Measurements from ENCODE around the gene C10orf105.

Gene C10orf105

DNA sequence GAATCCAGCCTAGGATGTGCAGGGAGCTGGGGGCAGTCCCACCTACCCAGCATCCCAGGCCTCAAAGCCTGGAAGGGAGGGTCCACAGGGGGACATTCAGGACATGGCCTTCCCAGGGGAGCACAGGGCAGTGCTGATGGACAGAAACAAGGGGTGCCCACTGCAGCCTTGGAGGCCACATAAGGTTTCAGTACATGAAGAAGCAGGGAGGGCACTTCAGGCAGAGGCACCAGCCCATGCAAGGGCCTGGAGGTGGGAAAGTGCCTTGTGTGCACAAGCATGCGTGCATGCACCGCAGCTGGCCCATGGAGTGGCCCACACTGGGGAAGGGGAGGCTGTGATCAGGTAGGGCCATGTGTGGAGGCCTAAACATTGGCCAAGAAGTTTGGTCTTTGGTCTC lies 9.1 kb downstream of the C10orf105 start:
- Histone ChIP-seq H3K9me3 (ENCODE audit: control insufficient read depth, low read length) (no peaks in the 10 kb centered on the region), H3K27me3 (replicated peaks; ENCODE audit: control insufficient read depth, insufficient read depth, low read length, poor library complexity, severe bottlenecking) (no peaks in the 10 kb centered on the region), H3K4me3 (ENCODE audit: insufficient read depth, low read depth, low read length, poor library complexity, severe bottlenecking) (no peak overlapping the region), H3K27ac (ENCODE audit: insufficient read depth, low read length, poor library complexity, severe bottlenecking) (no peak overlapping the region), H3K4me1 (ENCODE audit: control insufficient read depth, insufficient read depth, low read length, poor library complexity, severe bottlenecking) (peaks cover 47% of the 10 kb centered on the region), H3K36me3 (ENCODE audit: control insufficient read depth, insufficient read depth, low read length) (no peaks in the 10 kb centered on the region)
- DNase-seq = no peak

DNA sequence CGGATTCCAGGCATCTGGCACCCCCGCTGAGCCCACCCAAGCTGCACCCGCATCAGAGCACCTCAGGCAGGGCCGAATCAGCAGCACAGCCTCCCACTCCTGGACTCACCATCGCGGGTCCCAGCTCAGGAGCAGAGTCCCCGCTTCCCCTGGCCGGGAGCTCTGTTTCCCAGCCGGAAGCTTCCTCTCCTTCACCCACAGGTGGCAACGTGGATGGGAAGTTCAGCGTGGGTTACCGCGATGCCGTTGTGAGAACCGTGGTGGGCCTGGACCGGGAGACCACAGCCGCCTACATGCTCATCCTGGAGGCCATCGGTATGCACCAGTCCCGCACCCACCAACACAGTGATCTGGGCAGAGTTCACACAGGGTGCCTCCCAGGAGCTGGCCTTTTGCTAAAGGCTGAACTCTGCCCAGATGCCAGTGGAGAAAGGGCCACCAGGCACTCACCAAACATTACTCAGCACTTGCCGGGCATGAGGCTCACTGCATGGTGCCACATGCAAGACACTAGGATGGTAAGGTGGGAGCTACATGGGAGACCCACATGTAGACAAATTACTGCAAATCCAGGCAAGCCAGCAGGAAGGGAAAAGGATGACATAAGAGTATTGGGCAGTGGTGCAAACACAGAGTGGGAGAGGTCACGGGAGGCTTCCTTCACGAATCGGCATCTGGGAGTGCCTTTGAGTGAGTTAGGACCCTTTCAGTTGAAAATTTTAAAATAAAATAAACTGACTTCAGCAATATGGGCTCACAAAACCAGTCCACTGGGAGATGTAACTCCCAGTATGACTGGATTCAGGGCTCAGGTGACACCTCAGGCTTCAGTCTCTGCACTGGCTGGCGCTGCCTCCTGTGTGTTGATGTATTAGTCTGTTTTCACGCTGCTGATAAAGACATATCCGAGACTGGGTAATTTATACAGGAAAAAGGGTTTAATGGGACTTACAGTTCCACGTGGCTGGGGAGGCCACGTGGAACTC lies 10.4 kb downstream of the C10orf105 start:
- no peaks in the 10 kb centered on the region for H3K36me3 ChIP-seq (ENCODE audit: control insufficient read depth, insufficient read depth, low read length)
- peaks cover 34% of the 10 kb centered on the region for H3K4me1 ChIP-seq (ENCODE audit: control insufficient read depth, insufficient read depth, low read length, poor library complexity, severe bottlenecking)
- DNase-seq = no peak
- no peak overlapping the region for H3K4me3 ChIP-seq (ENCODE audit: insufficient read depth, low read depth, low read length, poor library complexity, severe bottlenecking)
- H3K9me3 ChIP-seq (ENCODE audit: control insufficient read depth, low read length) = no peaks in the 10 kb centered on the region
- H3K27me3 ChIP-seq (replicated peaks; ENCODE audit: control insufficient read depth, insufficient read depth, low read length, poor library complexity, severe bottlenecking) = no peaks in the 10 kb centered on the region
- H3K27ac ChIP-seq (ENCODE audit: insufficient read depth, low read length, poor library complexity, severe bottlenecking) = no peak overlapping the region

DNA sequence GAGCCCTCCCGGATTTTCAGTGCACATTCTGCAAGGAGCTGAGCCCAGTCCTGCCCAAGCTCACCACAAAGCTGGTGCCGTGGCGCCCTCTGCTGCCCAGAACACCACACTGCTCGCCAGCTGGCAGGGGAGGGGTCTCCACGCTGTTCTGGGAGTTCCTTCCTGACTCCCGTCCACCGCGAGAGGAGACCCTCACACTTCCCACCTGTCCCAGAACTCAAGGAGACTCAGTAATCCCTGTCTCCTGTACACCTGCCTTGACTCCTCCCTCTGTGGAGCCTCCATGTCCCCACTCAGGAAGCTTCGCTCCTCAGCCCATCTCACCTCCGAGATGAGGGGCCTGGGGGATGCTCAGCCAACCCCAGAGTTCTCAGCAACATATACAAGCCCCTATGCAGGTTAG lies 11.3 kb downstream of the C10orf105 start:
- Histone ChIP-seq H3K27ac (ENCODE audit: insufficient read depth, low read length, poor library complexity, severe bottlenecking) (no peak overlapping the region), H3K4me3 (ENCODE audit: insufficient read depth, low read depth, low read length, poor library complexity, severe bottlenecking) (no peak overlapping the region), H3K4me1 (ENCODE audit: control insufficient read depth, insufficient read depth, low read length, poor library complexity, severe bottlenecking) (peaks cover 25% of the 10 kb centered on the region), H3K36me3 (ENCODE audit: control insufficient read depth, insufficient read depth, low read length) (no peaks in the 10 kb centered on the region), H3K9me3 (ENCODE audit: control insufficient read depth, low read length) (no peaks in the 10 kb centered on the region), H3K27me3 (replicated peaks; ENCODE audit: control insufficient read depth, insufficient read depth, low read length, poor library complexity, severe bottlenecking) (no peaks in the 10 kb centered on the region)
- peak; percentile 25 to 42 (median 36) for DNase-seq

- no peak overlapping the region for H3K27ac ChIP-seq (ENCODE audit: insufficient read depth, low read length, poor library complexity, severe bottlenecking)
- H3K27me3 ChIP-seq (replicated peaks; ENCODE audit: control insufficient read depth, insufficient read depth, low read length, poor library complexity, severe bottlenecking) = no peaks in the 10 kb centered on the region
- no peak for DNase-seq
- H3K4me3 ChIP-seq (ENCODE audit: insufficient read depth, low read depth, low read length, poor library complexity, severe bottlenecking) = no peak overlapping the region
- H3K4me1 ChIP-seq (ENCODE audit: control insufficient read depth, insufficient read depth, low read length, poor library complexity, severe bottlenecking) = peaks cover 16% of the 10 kb centered on the region
- no peaks in the 10 kb centered on the region for H3K36me3 ChIP-seq (ENCODE audit: control insufficient read depth, insufficient read depth, low read length)
- no peaks in the 10 kb centered on the region for H3K9me3 ChIP-seq (ENCODE audit: control insufficient read depth, low read length)
These were observed 12.3 kb downstream of the C10orf105 start for GRCh38 chr10:71707240-71707789.

DNA sequence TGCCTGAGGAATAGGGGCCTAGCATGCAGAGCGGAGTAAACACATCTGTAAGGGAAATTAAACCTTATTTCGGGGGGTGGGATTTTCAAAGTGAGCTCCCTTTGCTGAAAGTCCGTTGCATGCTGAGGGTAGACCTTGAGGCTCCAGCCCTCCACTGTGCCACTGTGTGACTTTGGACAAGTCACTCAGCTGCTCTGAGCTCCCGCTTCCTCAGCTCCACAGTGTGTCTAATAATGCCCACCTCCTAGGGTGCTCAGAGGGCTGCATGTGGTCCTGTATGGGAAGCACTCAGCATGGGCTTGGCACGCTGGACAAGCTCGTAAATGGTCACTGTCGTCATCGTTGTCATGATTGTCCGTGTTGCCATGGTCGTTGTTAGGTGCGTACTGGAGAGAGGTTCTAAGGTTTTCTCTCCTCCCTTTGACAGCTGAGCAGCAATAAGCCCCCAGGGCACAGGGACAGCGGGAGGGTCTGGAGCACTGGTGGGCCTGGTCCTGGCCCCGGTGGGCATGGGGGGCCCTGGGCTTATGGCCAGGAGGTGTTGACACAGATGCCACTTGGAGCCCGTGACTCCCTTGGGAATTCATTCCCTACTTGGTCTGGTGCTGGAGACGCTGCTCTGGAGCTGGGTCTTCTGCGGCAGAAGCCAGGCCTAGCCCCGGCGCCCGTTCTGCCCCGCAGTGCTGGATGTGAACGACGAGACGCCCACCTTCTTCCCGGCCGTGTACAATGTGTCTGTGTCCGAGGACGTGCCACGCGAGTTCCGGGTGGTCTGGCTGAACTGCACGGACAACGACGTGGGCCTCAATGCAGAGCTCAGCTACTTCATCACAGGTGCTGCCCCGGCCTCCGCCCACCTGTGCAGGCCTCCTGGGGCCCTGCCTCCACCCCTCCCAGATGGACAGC lies 13.1 kb downstream of the C10orf105 start:
- H3K4me3 ChIP-seq (ENCODE audit: insufficient read depth, low read depth, low read length, poor library complexity, severe bottlenecking) = no peak overlapping the region
- no peaks in the 10 kb centered on the region for H3K36me3 ChIP-seq (ENCODE audit: control insufficient read depth, insufficient read depth, low read length)
- no peak for DNase-seq
- H3K4me1 ChIP-seq (ENCODE audit: control insufficient read depth, insufficient read depth, low read length, poor library complexity, severe bottlenecking) = peaks cover 14% of the 10 kb centered on the region
- no peak overlapping the region for H3K27ac ChIP-seq (ENCODE audit: insufficient read depth, low read length, poor library complexity, severe bottlenecking)
- H3K9me3 ChIP-seq (ENCODE audit: control insufficient read depth, low read length) = no peaks in the 10 kb centered on the region
- H3K27me3 ChIP-seq (replicated peaks; ENCODE audit: control insufficient read depth, insufficient read depth, low read length, poor library complexity, severe bottlenecking) = no peaks in the 10 kb centered on the region

GRCh38 chr10:71705582-71705981 lies 14.0 kb downstream of the C10orf105 start:
- Histone ChIP-seq H3K4me1 (ENCODE audit: control insufficient read depth, insufficient read depth, low read length, poor library complexity, severe bottlenecking) (peaks cover 14% of the 10 kb centered on the region), H3K36me3 (ENCODE audit: control insufficient read depth, insufficient read depth, low read length) (no peaks in the 10 kb centered on the region), H3K9me3 (ENCODE audit: control insufficient read depth, low read length) (no peaks in the 10 kb centered on the region), H3K4me3 (ENCODE audit: insufficient read depth, low read depth, low read length, poor library complexity, severe bottlenecking) (no peak overlapping the region), H3K27ac (ENCODE audit: insufficient read depth, low read length, poor library complexity, severe bottlenecking) (no peak overlapping the region), H3K27me3 (replicated peaks; ENCODE audit: control insufficient read depth, insufficient read depth, low read length, poor library complexity, severe bottlenecking) (no peaks in the 10 kb centered on the region)
- no peak for DNase-seq

DNA sequence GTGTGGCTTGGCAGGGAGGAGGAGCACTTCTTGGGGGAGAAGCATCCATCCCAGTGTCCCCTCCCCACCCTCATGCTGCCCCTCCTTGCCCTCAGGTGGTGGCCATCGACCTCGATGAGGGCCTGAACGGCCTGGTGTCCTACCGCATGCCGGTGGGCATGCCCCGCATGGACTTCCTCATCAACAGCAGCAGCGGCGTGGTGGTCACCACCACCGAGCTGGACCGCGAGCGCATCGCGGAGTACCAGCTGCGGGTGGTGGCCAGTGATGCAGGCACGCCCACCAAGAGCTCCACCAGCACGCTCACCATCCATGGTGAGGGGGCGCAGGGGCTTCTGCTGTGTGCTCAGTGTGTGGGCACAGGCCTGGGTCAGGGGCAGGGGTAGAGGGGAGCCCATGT lies 14.8 kb downstream of the C10orf105 start:
- no peak for DNase-seq
- Histone ChIP-seq H3K4me3 (ENCODE audit: insufficient read depth, low read depth, low read length, poor library complexity, severe bottlenecking) (no peak overlapping the region), H3K27ac (ENCODE audit: insufficient read depth, low read length, poor library complexity, severe bottlenecking) (no peak overlapping the region), H3K9me3 (ENCODE audit: control insufficient read depth, low read length) (no peaks in the 10 kb centered on the region), H3K27me3 (replicated peaks; ENCODE audit: control insufficient read depth, insufficient read depth, low read length, poor library complexity, severe bottlenecking) (no peaks in the 10 kb centered on the region), H3K36me3 (ENCODE audit: control insufficient read depth, insufficient read depth, low read length) (no peaks in the 10 kb centered on the region), H3K4me1 (ENCODE audit: control insufficient read depth, insufficient read depth, low read length, poor library complexity, severe bottlenecking) (peaks cover 14% of the 10 kb centered on the region)

DNA sequence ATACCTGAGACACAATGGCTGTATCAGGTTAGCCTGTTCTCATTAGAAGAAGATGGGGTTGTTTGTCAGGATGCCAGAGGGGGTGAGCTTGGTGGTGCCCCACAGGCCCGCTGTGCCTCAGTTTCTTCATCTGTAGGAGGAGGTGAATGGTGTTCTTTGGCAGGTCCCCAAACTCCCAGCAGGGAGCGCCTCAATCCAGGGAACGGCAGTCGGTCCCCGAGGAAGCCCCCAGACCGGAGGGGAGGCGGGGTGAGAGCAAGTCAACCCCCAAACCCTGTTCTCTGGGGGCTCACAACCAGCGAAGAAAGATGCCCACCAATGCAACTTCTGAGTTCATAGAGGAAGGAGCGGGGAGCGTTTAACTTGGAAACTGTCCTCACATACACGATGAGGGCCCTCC lies 16.0 kb downstream of the C10orf105 start:
- Histone ChIP-seq H3K4me1 (ENCODE audit: control insufficient read depth, insufficient read depth, low read length, poor library complexity, severe bottlenecking) (peaks cover 13% of the 10 kb centered on the region), H3K4me3 (ENCODE audit: insufficient read depth, low read depth, low read length, poor library complexity, severe bottlenecking) (no peak overlapping the region), H3K27ac (ENCODE audit: insufficient read depth, low read length, poor library complexity, severe bottlenecking) (no peak overlapping the region), H3K9me3 (ENCODE audit: control insufficient read depth, low read length) (no peaks in the 10 kb centered on the region), H3K36me3 (ENCODE audit: control insufficient read depth, insufficient read depth, low read length) (no peaks in the 10 kb centered on the region), H3K27me3 (replicated peaks; ENCODE audit: control insufficient read depth, insufficient read depth, low read length, poor library complexity, severe bottlenecking) (no peaks in the 10 kb centered on the region)
- no peak for DNase-seq

DNA sequence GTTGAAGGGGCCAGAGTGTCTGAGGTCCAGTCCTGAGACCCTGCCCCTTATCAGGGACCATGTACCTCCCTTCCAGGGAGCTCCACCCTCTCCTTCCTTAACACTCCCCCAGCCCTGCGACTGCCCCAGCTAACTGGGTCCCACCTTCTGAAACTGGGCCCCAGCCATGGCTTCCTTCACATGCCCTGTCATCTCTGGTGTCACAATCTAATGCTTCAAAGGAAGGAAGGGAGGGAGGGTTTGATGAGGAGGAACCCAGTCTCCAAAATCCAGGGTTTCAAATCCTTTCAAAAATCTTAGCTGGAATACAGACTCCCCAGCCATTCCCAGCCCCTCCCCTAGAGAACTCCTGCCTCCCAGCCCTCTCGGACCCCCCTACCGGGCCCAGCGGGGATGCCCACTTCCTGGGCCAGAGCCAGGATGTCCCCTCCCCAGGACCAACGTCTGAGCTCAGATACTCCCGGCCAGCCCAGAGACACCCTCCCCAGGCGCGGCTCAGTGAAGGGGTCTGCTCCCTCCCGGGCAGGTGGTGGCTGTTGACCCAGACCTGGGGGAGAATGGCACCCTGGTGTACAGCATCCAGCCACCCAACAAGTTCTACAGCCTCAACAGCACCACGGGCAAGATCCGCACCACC lies 18.0 kb downstream of the C10orf105 start:
- DNase-seq = no peak
- H3K27ac ChIP-seq (ENCODE audit: insufficient read depth, low read length, poor library complexity, severe bottlenecking) = no peak overlapping the region
- peaks cover 5% of the 10 kb centered on the region for H3K4me1 ChIP-seq (ENCODE audit: control insufficient read depth, insufficient read depth, low read length, poor library complexity, severe bottlenecking)
- no peaks in the 10 kb centered on the region for H3K27me3 ChIP-seq (replicated peaks; ENCODE audit: control insufficient read depth, insufficient read depth, low read length, poor library complexity, severe bottlenecking)
- no peak overlapping the region for H3K4me3 ChIP-seq (ENCODE audit: insufficient read depth, low read depth, low read length, poor library complexity, severe bottlenecking)
- H3K36me3 ChIP-seq (ENCODE audit: control insufficient read depth, insufficient read depth, low read length) = no peaks in the 10 kb centered on the region
- H3K9me3 ChIP-seq (ENCODE audit: control insufficient read depth, low read length) = no peaks in the 10 kb centered on the region

Data from effector memory CD4-positive, alpha-beta T cell (primary cell).